IMR-90 (cell line): Measurements from ENCODE around the gene NHSL2. TPM values are rescaled to one million over a fixed set of nuclear protein-coding genes. Genes with fewer than 3 reads are reported as not detected.

Experiments
- ATAC-seq: fragments of 200-7000 bp; cut with Tn5 transposase; 2 replicates; pipeline ENCODE4 v1.9.1; 2020; ENCODE audit warnings: low read depth, mild to moderate bottlenecking, moderate library complexity
- BruUV-seq: library from RNA; stranded (reverse); fragments of 400-500 nt; replicated peaks from 2 replicates; lab custom pipeline; 2021; lab: Mats Ljungman, UMichigan
- CTCF ChIA-PET: fragments of 300-600 bp; formaldehyde crosslinking; extraction: SDS; loops from one replicate; lab custom pipeline; 2021; ENCODE audit warnings: antibody characterized with exemption; lab: Yijun Ruan, JAX
- POLR2A ChIA-PET: fragments of 300-600 bp; sonication (Branson Sonifier 250); formaldehyde crosslinking; loops from one replicate; lab custom pipeline; 2022; ENCODE audit warnings: antibody characterized with exemption; ENCODE audit not compliant: unreplicated experiment; lab: Charles Lee
- DNase-seq: peaks from one replicate; pipeline ENCODE4 v3.0.0; 2013
- H2AFZ ChIP-seq: replicated peaks from 2 replicates; pipeline ENCODE3; 2013; ENCODE audit warnings: low read length, mild to moderate bottlenecking; ENCODE audit not compliant: poor library complexity
- H2AK5ac ChIP-seq: 2 replicates; pipeline ENCODE4 v1.6.1; 2013; ENCODE audit warnings: low read depth, low read length, inconsistent platforms
- H2AK9ac ChIP-seq: replicated peaks from 2 replicates; pipeline ENCODE3; 2013; ENCODE audit warnings: mild to moderate bottlenecking, low read depth, low read length, moderate library complexity; ENCODE audit not compliant: poor library complexity
- H2BK120ac ChIP-seq: 2 replicates; pipeline ENCODE4 v1.6.1; 2013; ENCODE audit warnings: low read depth, low read length, inconsistent platforms
- H2BK15ac ChIP-seq: 3 replicates; pipeline ENCODE4 v1.6.1; 2013; ENCODE audit warnings: low read depth, low read length, inconsistent platforms
- H2BK20ac ChIP-seq: 2 replicates; pipeline ENCODE4 v1.6.1; 2013; ENCODE audit warnings: low read depth, mild to moderate bottlenecking, inconsistent platforms, low read length, moderate library complexity
- H2BK5ac ChIP-seq: 2 replicates; pipeline ENCODE4 v1.6.1; 2013; ENCODE audit warnings: mild to moderate bottlenecking, low read depth, low read length, inconsistent platforms; ENCODE audit not compliant: poor library complexity, severe bottlenecking
- H3K14ac ChIP-seq: replicated peaks from 2 replicates; pipeline ENCODE4 v1.6.1; 2013; ENCODE audit warnings: low read depth, low read length, inconsistent platforms
- H3K18ac ChIP-seq: 2 replicates; pipeline ENCODE4 v1.6.1; 2013; ENCODE audit warnings: low read depth, low read length, control low read depth
- H3K23ac ChIP-seq: 2 replicates; pipeline ENCODE4 v1.6.1; 2013; ENCODE audit warnings: low read depth, low read length, inconsistent platforms
- H3K27ac ChIP-seq: 2 replicates; pipeline ENCODE4 v1.5.1; 2013; ENCODE audit warnings: mild to moderate bottlenecking, control low read depth, low read length; ENCODE audit not compliant: insufficient read depth
- H3K27me3 ChIP-seq: 2 replicates; pipeline ENCODE4 v1.6.1; 2013; ENCODE audit warnings: low read length; ENCODE audit not compliant: control insufficient read depth, insufficient read depth
- H3K36me3 ChIP-seq: 2 replicates; pipeline ENCODE4 v1.6.1; 2013; ENCODE audit warnings: low read length, mixed read lengths; ENCODE audit not compliant: control insufficient read depth, insufficient read depth
- H3K4ac ChIP-seq: 2 replicates; pipeline ENCODE4 v1.6.1; 2013; ENCODE audit warnings: low read depth, low read length, inconsistent platforms
- H3K4me1 ChIP-seq: 2 replicates; pipeline ENCODE4 v1.6.1; 2013; ENCODE audit warnings: low read length, mixed read lengths; ENCODE audit not compliant: control insufficient read depth, insufficient read depth
- H3K4me2 ChIP-seq: 2 replicates; pipeline ENCODE4 v1.6.1; 2013; ENCODE audit warnings: low read depth, mild to moderate bottlenecking, control low read depth, low read length, moderate library complexity
- H3K4me3 ChIP-seq: 2 replicates; pipeline ENCODE4 v1.5.1; 2013; ENCODE audit warnings: low read depth, mild to moderate bottlenecking, control low read depth, low read length, moderate library complexity; ENCODE audit not compliant: insufficient read depth
- H3K56ac ChIP-seq: 2 replicates; pipeline ENCODE4 v1.6.1; 2013; ENCODE audit warnings: low read length, inconsistent platforms; ENCODE audit not compliant: insufficient read depth; ENCODE audit errors: extremely low read depth
- H3K79me1 ChIP-seq, 2 experiments: 2 replicates each; pipeline ENCODE4 v1.6.1; 2013; ENCODE audit warnings: low read length in 2 of 2, inconsistent platforms in 1 of 2, low read depth in 1 of 2
- H3K9ac ChIP-seq: 2 replicates; pipeline ENCODE4 v1.6.1; 2013; ENCODE audit warnings: low read depth, low read length, control low read depth
- H3K9me1 ChIP-seq: 2 replicates; pipeline ENCODE4 v1.6.1; 2013; ENCODE audit warnings: low read length, inconsistent platforms; ENCODE audit not compliant: insufficient read depth
- H3K9me3 ChIP-seq: 2 replicates; pipeline ENCODE4 v1.6.1; 2013; ENCODE audit warnings: low read length; ENCODE audit not compliant: control insufficient read depth, insufficient read depth
- H4K20me1 ChIP-seq: 2 replicates; pipeline ENCODE4 v1.6.1; 2013; ENCODE audit warnings: low read length, inconsistent platforms; ENCODE audit not compliant: insufficient read depth
- H4K5ac ChIP-seq: 2 replicates; pipeline ENCODE4 v1.6.1; 2013; ENCODE audit warnings: mild to moderate bottlenecking, low read depth, low read length, control low read depth
- H4K8ac ChIP-seq, 2 experiments: 2 replicates each; pipeline ENCODE4 v1.6.1; 2013; ENCODE audit warnings: low read depth in 2 of 2, low read length in 2 of 2, control low read depth in 1 of 2, inconsistent platforms in 1 of 2
- H4K91ac ChIP-seq: 2 replicates; pipeline ENCODE4 v1.6.1; 2013; ENCODE audit warnings: low read depth, low read length, inconsistent platforms; ENCODE audit not compliant: insufficient read depth
- BHLHE40 ChIP-seq: fragments of 150-350 bp; IDR thresholded peaks from 2 replicates; pipeline ENCODE4 v1.6.1; 2016; ENCODE audit warnings: mild to moderate bottlenecking, low read depth, low read length
- CHD1 ChIP-seq: IDR thresholded peaks from 2 replicates; pipeline ENCODE4 v1.6.1; 2012; ENCODE audit warnings: low read depth, low read length, improper control_type of control experiment
- FOS ChIP-seq: fragments of 150-350 bp; IDR thresholded peaks from 2 replicates; pipeline ENCODE4 v1.6.1; 2016; ENCODE audit warnings: low read depth, low read length
- MAFK ChIP-seq: IDR thresholded peaks from 2 replicates; pipeline ENCODE4 v1.6.1; 2012; ENCODE audit warnings: low read depth, low read length, improper control_type of control experiment
- MXI1 ChIP-seq: IDR thresholded peaks from 2 replicates; pipeline ENCODE4 v1.6.1; 2012; ENCODE audit warnings: low read depth, mild to moderate bottlenecking, low read length, moderate library complexity, borderline replicate concordance
- NFE2L2 ChIP-seq: fragments of 150-350 bp; IDR thresholded peaks from 2 replicates; pipeline ENCODE4 v1.6.1; 2016; ENCODE audit warnings: low read depth, mild to moderate bottlenecking, low read length
- RAD21 ChIP-seq: IDR thresholded peaks from 2 replicates; pipeline ENCODE4 v1.6.1; 2012; ENCODE audit warnings: low read length, improper control_type of control experiment
- RCOR1 ChIP-seq: IDR thresholded peaks from 2 replicates; pipeline ENCODE4 v1.6.1; 2012; ENCODE audit warnings: mild to moderate bottlenecking, low read length, improper control_type of control experiment; ENCODE audit not compliant: insufficient replicate concordance
- RFX5 ChIP-seq: IDR thresholded peaks from 2 replicates; pipeline ENCODE4 v1.8.0; 2012; ENCODE audit warnings: low read depth, mild to moderate bottlenecking, low read length, moderate library complexity
- SMC3 ChIP-seq: fragments of 150-350 bp; IDR thresholded peaks from 2 replicates; pipeline ENCODE4 v1.6.1; 2016; ENCODE audit warnings: low read depth, mild to moderate bottlenecking, antibody characterized with exemption, low read length, moderate library complexity
- WGBS, 2 experiments: methylation state at CpG; one replicate each; pipeline versions ENCODE4 v1.1.5 to v1.1.7; 2013; ENCODE audit warnings: missing lambda C conversion rate in 2 of 2; ENCODE audit not compliant: insufficient read length in 1 of 2; ENCODE audit errors: extremely low coverage in 2 of 2; 5-methylcytosine and 5-hydroxymethylcytosine counted together
- dilution Hi-C: fragments of 300-500 bp; cut with HindIII; formaldehyde crosslinking; loops from one replicate; pipeline ENCODE4 v1.14.3; 2018; ENCODE audit warnings: low sequenced_read_pairs; ENCODE audit not compliant: unreplicated experiment
- in situ Hi-C: fragments of 300-500 bp; cut with MboI; formaldehyde crosslinking; loops from 3 replicates; pipeline ENCODE4 v1.14.3; 2019; ENCODE audit warnings: low sequenced_read_pairs, inconsistent platforms, mixed read lengths
- intact Hi-C: fragments of 100-400 bp; cut with micrococcal nuclease; formaldehyde crosslinking; loops from 2 replicates; pipeline ENCODE4 v1.10.0; 2022
- polyA plus RNA-seq, 3 experiments: library from polyadenylated mRNA; depleted of rRNA; stranded (reverse); fragments of >200 nt; gene quantifications; 2 replicates each; pipeline ENCODE4 v1.2.3, GENCODE V29; 2012; ENCODE audit warnings: low replicate concordance in 1 of 3
- total RNA-seq: library from RNA; depleted of rRNA; stranded (reverse); fragments of >200 nt; gene quantifications from 2 replicates; pipeline ENCODE4 v1.2.3, GENCODE V29; 2012
- TF ChIP-seq, protein P1 (sequence below): fragments of 150-350 bp; IDR thresholded peaks from 2 replicates; pipeline ENCODE4 v1.6.1; 2017; ENCODE audit warnings: mild to moderate bottlenecking, antibody characterized with exemption, low read length, low read depth
- TF ChIP-seq, protein P2 (sequence below): fragments of 150-350 bp; IDR thresholded peaks from 2 replicates; pipeline ENCODE4 v1.6.1; 2016; ENCODE audit warnings: low read depth, mild to moderate bottlenecking, low read length, moderate library complexity, borderline replicate concordance
- TF ChIP-seq, protein P3 (sequence below): conservative IDR thresholded peaks from 2 replicates; pipeline ENCODE4 v1.5.1; 2012; ENCODE audit warnings: mild to moderate bottlenecking, low read depth, low read length, improper control_type of control experiment

Gene NHSL2
- total and polyA plus RNA-seq, 2 of the 4 experiments (the other 2 are of a cell fraction), result 0.72 to 0.75 TPM

DNA sequence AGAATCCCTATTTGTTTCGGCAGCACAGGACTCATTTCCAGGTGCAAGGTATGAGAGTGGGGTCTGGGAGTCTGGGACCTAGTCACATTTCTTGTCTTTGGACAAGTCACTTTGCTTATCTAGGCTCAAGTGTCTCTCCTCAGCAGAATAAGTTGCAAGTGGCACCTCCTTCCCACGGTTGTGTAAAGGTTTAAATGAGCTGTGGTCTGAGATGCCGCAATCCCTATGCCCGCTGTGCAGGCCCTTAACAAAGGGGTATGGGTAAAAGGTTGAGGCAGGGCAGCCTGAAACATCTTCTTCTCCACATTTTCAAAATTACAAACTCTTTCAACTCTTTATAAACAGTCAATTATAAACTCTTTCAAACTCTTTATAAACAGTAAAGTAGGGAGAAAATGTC lies 127.4 kb downstream of the NHSL2 start:
- H3K36me3 ChIP-seq, result no peaks in the 10 kb centered on the region
- H4K8ac ChIP-seq, result no peak overlapping the region
- ChIA-PET POLR2A (no interaction called here), CTCF (no interaction called here)
- no peak overlapping the region for H2BK15ac ChIP-seq
- intact Hi-C loops (no loop called here), dilution Hi-C loops (no loop called here), in situ Hi-C loops (no loop called here)
- no peak overlapping the region for H3K14ac ChIP-seq
- H3K9ac ChIP-seq, result no peak overlapping the region
- peaks cover 4% of the 10 kb centered on the region for H3K9me3 ChIP-seq
- no peak overlapping the region for H2BK5ac ChIP-seq
- H3K23ac ChIP-seq, result no peak overlapping the region
- H3K9me1 ChIP-seq, result no peaks in the 10 kb centered on the region
- H2AFZ ChIP-seq, result no peak overlapping the region
- peaks cover 7% of the 10 kb centered on the region; the same call in 1 of the 2 replicates for H3K4me1 ChIP-seq
- no peak overlapping the region for H3K18ac ChIP-seq
- no TSS peak for BruUV-seq
- H3K4me2 ChIP-seq, result no peak overlapping the region
- H3K56ac ChIP-seq, result no peak overlapping the region
- DNase-seq, result no peak
- no peak overlapping the region for H4K5ac ChIP-seq
- H2AK5ac ChIP-seq, result no peak overlapping the region
- no CpG with 5 or more reads among the region's 4 CpGs for WGBS, 2 experiments
- H3K27me3 ChIP-seq, result peaks cover 32% of the 10 kb centered on the region
- no peaks in the 10 kb centered on the region for H4K20me1 ChIP-seq
- H3K79me1 ChIP-seq, result no peaks in the 10 kb centered on the region
- H4K91ac ChIP-seq, result no peak overlapping the region
- ATAC-seq, result no peak
- no peak overlapping the region for H3K4me3 ChIP-seq
- no peak overlapping the region for H2BK120ac ChIP-seq
- H3K27ac ChIP-seq, result no peak overlapping the region
- H3K4ac ChIP-seq, result no peak overlapping the region
- H2AK9ac ChIP-seq, result no peak overlapping the region
- H2BK20ac ChIP-seq, result no peak overlapping the region
- no peak for TF ChIP-seq RFX5
- TF ChIP-seq RAD21, result no peak
- TF ChIP-seq, protein P1, sequence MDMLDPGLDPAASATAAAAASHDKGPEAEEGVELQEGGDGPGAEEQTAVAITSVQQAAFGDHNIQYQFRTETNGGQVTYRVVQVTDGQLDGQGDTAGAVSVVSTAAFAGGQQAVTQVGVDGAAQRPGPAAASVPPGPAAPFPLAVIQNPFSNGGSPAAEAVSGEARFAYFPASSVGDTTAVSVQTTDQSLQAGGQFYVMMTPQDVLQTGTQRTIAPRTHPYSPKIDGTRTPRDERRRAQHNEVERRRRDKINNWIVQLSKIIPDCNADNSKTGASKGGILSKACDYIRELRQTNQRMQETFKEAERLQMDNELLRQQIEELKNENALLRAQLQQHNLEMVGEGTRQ, result no peak
- TF ChIP-seq, protein P2, sequence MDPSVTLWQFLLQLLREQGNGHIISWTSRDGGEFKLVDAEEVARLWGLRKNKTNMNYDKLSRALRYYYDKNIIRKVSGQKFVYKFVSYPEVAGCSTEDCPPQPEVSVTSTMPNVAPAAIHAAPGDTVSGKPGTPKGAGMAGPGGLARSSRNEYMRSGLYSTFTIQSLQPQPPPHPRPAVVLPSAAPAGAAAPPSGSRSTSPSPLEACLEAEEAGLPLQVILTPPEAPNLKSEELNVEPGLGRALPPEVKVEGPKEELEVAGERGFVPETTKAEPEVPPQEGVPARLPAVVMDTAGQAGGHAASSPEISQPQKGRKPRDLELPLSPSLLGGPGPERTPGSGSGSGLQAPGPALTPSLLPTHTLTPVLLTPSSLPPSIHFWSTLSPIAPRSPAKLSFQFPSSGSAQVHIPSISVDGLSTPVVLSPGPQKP, result no peak
- no peak for TF ChIP-seq RCOR1
- TF ChIP-seq BHLHE40, result no peak
- no peak for TF ChIP-seq FOS
- no peak for TF ChIP-seq MXI1
- no peak for TF ChIP-seq MAFK
- TF ChIP-seq CHD1, result no peak
- no peak for TF ChIP-seq SMC3
- TF ChIP-seq, protein P3, sequence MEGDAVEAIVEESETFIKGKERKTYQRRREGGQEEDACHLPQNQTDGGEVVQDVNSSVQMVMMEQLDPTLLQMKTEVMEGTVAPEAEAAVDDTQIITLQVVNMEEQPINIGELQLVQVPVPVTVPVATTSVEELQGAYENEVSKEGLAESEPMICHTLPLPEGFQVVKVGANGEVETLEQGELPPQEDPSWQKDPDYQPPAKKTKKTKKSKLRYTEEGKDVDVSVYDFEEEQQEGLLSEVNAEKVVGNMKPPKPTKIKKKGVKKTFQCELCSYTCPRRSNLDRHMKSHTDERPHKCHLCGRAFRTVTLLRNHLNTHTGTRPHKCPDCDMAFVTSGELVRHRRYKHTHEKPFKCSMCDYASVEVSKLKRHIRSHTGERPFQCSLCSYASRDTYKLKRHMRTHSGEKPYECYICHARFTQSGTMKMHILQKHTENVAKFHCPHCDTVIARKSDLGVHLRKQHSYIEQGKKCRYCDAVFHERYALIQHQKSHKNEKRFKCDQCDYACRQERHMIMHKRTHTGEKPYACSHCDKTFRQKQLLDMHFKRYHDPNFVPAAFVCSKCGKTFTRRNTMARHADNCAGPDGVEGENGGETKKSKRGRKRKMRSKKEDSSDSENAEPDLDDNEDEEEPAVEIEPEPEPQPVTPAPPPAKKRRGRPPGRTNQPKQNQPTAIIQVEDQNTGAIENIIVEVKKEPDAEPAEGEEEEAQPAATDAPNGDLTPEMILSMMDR, result no peak
- TF ChIP-seq NFE2L2, result no peak
